ENCODE measurements around the gene AGRN. TPM values are rescaled to one million over a fixed set of nuclear protein-coding genes. Genes with fewer than 3 reads are reported as not detected.

The AGRN gene
- total RNA-seq, 1 experiment from 2014 or later: 286 TPM

DNA sequence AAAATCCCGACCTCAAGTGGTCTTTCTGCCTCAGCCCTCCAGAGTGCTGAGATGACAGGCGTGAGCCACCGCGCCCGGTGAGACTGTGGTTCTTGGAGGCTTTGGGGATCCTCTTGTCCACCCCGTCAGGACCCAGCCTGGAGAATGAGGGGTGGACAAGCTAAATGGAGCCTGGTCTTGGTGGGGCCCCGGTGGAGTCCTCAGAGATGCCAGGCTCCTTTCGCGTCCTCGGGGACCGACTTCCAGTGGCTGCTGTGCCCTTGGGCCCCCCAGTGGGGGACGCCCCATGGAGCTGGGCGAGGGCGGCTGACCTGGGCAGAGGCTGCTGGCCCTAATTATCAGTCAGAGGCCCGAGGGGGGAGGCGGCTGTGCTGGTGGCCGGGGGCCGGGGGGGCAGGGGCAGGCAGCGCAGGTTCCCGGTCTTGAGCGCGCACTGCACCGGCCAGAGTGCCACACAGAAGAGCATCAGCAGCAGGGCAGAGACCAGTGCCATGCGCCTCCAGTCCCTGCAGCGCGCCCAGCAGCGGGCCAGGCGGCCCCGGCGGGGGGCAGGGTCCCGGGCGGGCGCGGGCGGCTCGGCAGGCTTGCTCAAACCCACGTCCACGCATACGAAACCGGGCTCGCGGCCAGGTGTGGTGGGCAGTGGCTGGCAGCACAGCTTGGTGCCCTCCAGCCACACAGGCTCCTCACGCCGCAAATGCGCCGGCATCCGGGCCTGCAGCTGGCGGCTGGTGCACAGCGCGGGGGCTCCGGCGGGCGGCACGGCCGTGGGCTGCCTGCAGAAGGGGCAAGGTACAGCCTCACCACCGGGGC lies 51.8 kb downstream of the AGRN start:
- ChIA-PET CTCF (interaction anchor here (2.2 kb wide), 1 partner anchor 8 kb away, joined by 6 read pairs; no protein-coding TSS in a partner anchor), POLR2A (no interaction called here)
- Mint-ChIP-seq H3K27ac (ENCODE audit: low read depth, unreplicated experiment) (no peak overlapping the region), H3K27me3 (ENCODE audit: insufficient read depth, unreplicated experiment) (no peaks in the 10 kb centered on the region), H3K9me3 (ENCODE audit: unreplicated experiment) (no peaks in the 10 kb centered on the region), H3K4me1 (ENCODE audit: insufficient read depth, unreplicated experiment) (peaks cover 10% of the 10 kb centered on the region), H3K4me3 (ENCODE audit: unreplicated experiment) (no peak overlapping the region), H3K36me3 (ENCODE audit: insufficient read depth, unreplicated experiment) (no peaks in the 10 kb centered on the region)
- BruUV-seq (replicated peaks): no TSS peak
- intact Hi-C loops (cut with micrococcal nuclease): no loop called here
- TF ChIP-seq CTCF (IDR thresholded peaks at IDR 0.05; ENCODE audit: unreplicated experiment): no peak
- DNase-seq (ENCODE audit: unreplicated experiment): no peak

DNA sequence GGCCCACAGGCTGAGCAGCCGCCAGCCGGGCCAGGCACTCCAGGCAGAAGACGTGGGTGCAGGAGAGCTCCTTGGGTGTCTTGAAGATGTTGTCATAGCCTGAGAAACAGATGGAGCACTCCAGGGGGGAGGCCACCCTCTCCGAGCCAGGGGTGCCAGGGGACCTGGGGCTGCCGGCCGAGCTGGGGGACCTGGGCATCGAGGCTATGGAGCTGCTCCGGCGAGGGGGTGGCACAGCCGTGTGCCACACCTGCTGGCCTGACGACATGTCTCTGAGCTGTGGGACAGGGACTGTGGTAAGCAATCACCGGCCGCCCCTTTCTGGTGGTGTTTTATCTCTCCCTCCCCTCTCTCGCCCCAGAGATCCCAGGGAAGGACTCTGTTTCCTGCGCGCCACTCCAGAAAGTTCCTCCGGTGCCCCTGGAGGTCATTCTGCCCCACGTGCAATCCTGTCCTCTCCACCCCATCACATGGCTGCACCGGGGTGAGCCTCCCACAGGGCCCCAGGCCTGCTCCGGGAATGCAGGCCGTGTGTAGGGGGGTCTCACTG lies 52.5 kb downstream of the AGRN start:
- no peak for TF ChIP-seq CTCF (IDR thresholded peaks at IDR 0.05; ENCODE audit: unreplicated experiment)
- ChIA-PET CTCF (interaction anchor here (0.6 to 2.2 kb wide), 2 partner anchors 9 to 48 kb away, joined by 3 to 6 read pairs; no protein-coding TSS in a partner anchor), POLR2A (interaction anchor here (0.7 kb wide), 1 partner anchor 10 kb away, joined by 4 read pairs; no protein-coding TSS in a partner anchor)
- Mint-ChIP-seq H3K27ac (ENCODE audit: low read depth, unreplicated experiment) (no peak overlapping the region), H3K4me1 (ENCODE audit: insufficient read depth, unreplicated experiment) (peaks cover 10% of the 10 kb centered on the region), H3K36me3 (ENCODE audit: insufficient read depth, unreplicated experiment) (no peaks in the 10 kb centered on the region), H3K4me3 (ENCODE audit: unreplicated experiment) (no peak overlapping the region), H3K27me3 (ENCODE audit: insufficient read depth, unreplicated experiment) (no peaks in the 10 kb centered on the region), H3K9me3 (ENCODE audit: unreplicated experiment) (no peaks in the 10 kb centered on the region)
- no TSS peak for BruUV-seq (replicated peaks)
- intact Hi-C loops (cut with micrococcal nuclease): no loop called here
- no peak for DNase-seq (ENCODE audit: unreplicated experiment)

- no peak for DNase-seq (ENCODE audit: unreplicated experiment)
- no TSS peak for BruUV-seq (replicated peaks)
Observed at GRCh38 chr1:1072849-1073742, 53.2 kb downstream of the AGRN start.

More at GRCh38 chr1:1072849-1073742, 53.2 kb downstream of the AGRN start:
- H3K9me3 Mint-ChIP-seq (ENCODE audit: unreplicated experiment): no peaks in the 10 kb centered on the region
- H3K4me3 Mint-ChIP-seq (ENCODE audit: unreplicated experiment): no peak overlapping the region
- no peak overlapping the region for H3K27ac Mint-ChIP-seq (ENCODE audit: low read depth, unreplicated experiment)
- no peak for TF ChIP-seq CTCF (IDR thresholded peaks at IDR 0.05; ENCODE audit: unreplicated experiment)
- intact Hi-C loops (cut with micrococcal nuclease): no loop called here
- POLR2A ChIA-PET: interaction anchor here (0.7 kb wide), 1 partner anchor 10 kb away, joined by 4 read pairs; no protein-coding TSS in a partner anchor
- H3K27me3 Mint-ChIP-seq (ENCODE audit: insufficient read depth, unreplicated experiment): no peaks in the 10 kb centered on the region
- H3K36me3 Mint-ChIP-seq (ENCODE audit: insufficient read depth, unreplicated experiment): no peaks in the 10 kb centered on the region
- CTCF ChIA-PET: interaction anchor here (0.6 to 2.2 kb wide), 2 partner anchors 10 to 47 kb away, joined by 3 to 6 read pairs; no protein-coding TSS in a partner anchor
- H3K4me1 Mint-ChIP-seq (ENCODE audit: insufficient read depth, unreplicated experiment): peaks cover 10% of the 10 kb centered on the region
